Loucy (cell line): ENCODE results near the gene OR2T5.
"Not testable (repeated sequence)": the region's sequence is repeated elsewhere in the genome, so short reads cannot be mapped to it uniquely, and the experiment has no call there.

Experiments
- CTCF ChIP-seq: fragments of 200-600 bp; sonication (generic); conservative IDR thresholded peaks from 2 replicates; pipeline ENCODE4 v1.5.1; 2014; ENCODE audit warnings: mild to moderate bottlenecking, antibody characterized with exemption, low read length
- EZH2phosphoT487 ChIP-seq: fragments of 200-600 bp; IDR thresholded peaks from 2 replicates; pipeline ENCODE4 v1.6.1; 2018; ENCODE audit warnings: antibody characterized with exemption, mild to moderate bottlenecking, moderate library complexity, borderline replicate concordance

- not testable (repeated sequence) for TF ChIP-seq CTCF, EZH2phosphoT487
Measured at GRCh38 chr1:248438668-248439067, 49.7 kb upstream of the OR2T5 start.
